ENCODE results near the gene ZDHHC1.
A peak's percentile ranks its signal among the peaks of the same experiment; 100 is the strongest.

Gene ZDHHC1

GRCh38 chr16:67415872-67416793, at the start of gene ZDHHC1:
Gene ZDHHC1, minus strand, starts transcription at chr16:67416477. Its CDS starts 8,702 bp downstream, at chr16:67407775.
- peak; percentile 44 to 62 (median 44) for TF ChIP-seq CTCF (IDR thresholded peaks at IDR 0.05; ENCODE audit: unreplicated experiment in 3 of 3)
- Mint-ChIP-seq H3K36me3 (ENCODE audit: low read depth) (no peaks in the 10 kb centered on the region), H3K4me1 (peaks cover 31% of the 10 kb centered on the region), H3K9me3 (no peaks in the 10 kb centered on the region), H3K27ac (peak within 1 kb of the TSS; percentile 79 to 87 (median 87)), H3K27me3 (ENCODE audit: low read depth) (peaks cover 4% of the 10 kb centered on the region), H3K4me3 (peak within 1 kb of the TSS; percentile 82 to 91 (median 90))

- no peaks in the 10 kb centered on the region for H3K9me3 Mint-ChIP-seq
- H3K27me3 Mint-ChIP-seq (ENCODE audit: low read depth) = peaks cover 7% of the 10 kb centered on the region
- no peaks in the 10 kb centered on the region for H3K36me3 Mint-ChIP-seq (ENCODE audit: low read depth)
- no peak overlapping the region for H3K4me3 Mint-ChIP-seq
- H3K27ac Mint-ChIP-seq = no peak overlapping the region
- no peak for TF ChIP-seq CTCF (IDR thresholded peaks at IDR 0.05; ENCODE audit: unreplicated experiment in 3 of 3)
- H3K4me1 Mint-ChIP-seq = peaks cover 22% of the 10 kb centered on the region
Observed at GRCh38 chr16:67464565-67464964, 48.3 kb upstream of the ZDHHC1 start.

GRCh38 chr16:67463691-67464090, 47.4 kb upstream of the ZDHHC1 start:
- Mint-ChIP-seq H3K27ac (no peak overlapping the region), H3K36me3 (ENCODE audit: low read depth) (no peaks in the 10 kb centered on the region), H3K4me3 (no peak overlapping the region), H3K4me1 (peaks cover 26% of the 10 kb centered on the region), H3K9me3 (no peaks in the 10 kb centered on the region), H3K27me3 (ENCODE audit: low read depth) (peaks cover 7% of the 10 kb centered on the region)
- TF ChIP-seq CTCF (IDR thresholded peaks at IDR 0.05; ENCODE audit: unreplicated experiment in 3 of 3) = no peak

GRCh38 chr16:67463059-67463458, 46.8 kb upstream of the ZDHHC1 start:
- Mint-ChIP-seq H3K9me3 (no peaks in the 10 kb centered on the region), H3K27me3 (ENCODE audit: low read depth) (peaks cover 4% of the 10 kb centered on the region), H3K36me3 (ENCODE audit: low read depth) (no peaks in the 10 kb centered on the region), H3K4me1 (peaks cover 30% of the 10 kb centered on the region), H3K27ac (peak overlapping the region in 2 of 3 experiments; percentile 17 to 68), H3K4me3 (no peak overlapping the region)
- no peak for TF ChIP-seq CTCF (IDR thresholded peaks at IDR 0.05; ENCODE audit: unreplicated experiment in 3 of 3)

- Mint-ChIP-seq H3K4me1 (peaks cover 36% of the 10 kb centered on the region), H3K27me3 (ENCODE audit: low read depth) (peaks cover 4% of the 10 kb centered on the region), H3K27ac (no peak overlapping the region), H3K4me3 (no peak overlapping the region), H3K36me3 (ENCODE audit: low read depth) (no peaks in the 10 kb centered on the region), H3K9me3 (no peaks in the 10 kb centered on the region)
- TF ChIP-seq CTCF (IDR thresholded peaks at IDR 0.05; ENCODE audit: unreplicated experiment in 3 of 3) = no peak
Observed at GRCh38 chr16:67462279-67462655, 46.0 kb upstream of the ZDHHC1 start.
